ENCODE results near the gene KCTD1.

- no peak for TF ChIP-seq CTCF (IDR thresholded peaks at IDR 0.05)
- TF ChIP-seq POLR2A (IDR thresholded peaks at IDR 0.05): no peak
Observed at GRCh38 chr18:26448714-26449159, 99.6 kb downstream of the KCTD1 start.

Data from body of pancreas (tissue), 4 donors.